GM19455 (cell line): ENCODE results near the gene MXD4.
"Not testable (repeated sequence)": the region's sequence is repeated elsewhere in the genome, so short reads cannot be mapped to it uniquely, and the experiment has no call there.

Experiments
- ATAC-seq: cut with Tn5 transposase; IDR thresholded peaks from one replicate; pipeline ENCODE4 v1.9.1; 2021; ENCODE audit not compliant: unreplicated experiment

Gene MXD4

DNA sequence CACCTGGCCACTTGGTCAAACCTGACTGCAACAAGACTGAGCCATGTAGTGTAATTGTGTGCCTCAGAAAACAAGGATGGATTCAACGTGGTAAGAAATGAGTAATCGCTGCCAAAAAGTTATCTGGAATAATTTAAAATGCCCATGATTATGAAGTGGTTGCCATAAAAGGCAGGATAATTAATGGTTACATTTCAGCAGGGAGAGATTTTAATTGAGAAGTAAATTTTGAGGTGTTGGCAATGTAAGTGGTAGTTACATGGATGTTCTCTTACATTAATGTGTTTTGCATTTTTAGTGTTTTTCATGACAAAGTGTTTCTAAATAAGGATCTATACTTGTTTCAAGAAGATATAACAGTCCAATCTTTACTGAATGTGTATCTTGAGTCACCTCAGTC lies 35.6 kb downstream of the MXD4 start:
- ATAC-seq: no peak

GRCh38 chr4:2222838-2223237 lies 39.1 kb downstream of the MXD4 start:
- no peak for ATAC-seq

DNA sequence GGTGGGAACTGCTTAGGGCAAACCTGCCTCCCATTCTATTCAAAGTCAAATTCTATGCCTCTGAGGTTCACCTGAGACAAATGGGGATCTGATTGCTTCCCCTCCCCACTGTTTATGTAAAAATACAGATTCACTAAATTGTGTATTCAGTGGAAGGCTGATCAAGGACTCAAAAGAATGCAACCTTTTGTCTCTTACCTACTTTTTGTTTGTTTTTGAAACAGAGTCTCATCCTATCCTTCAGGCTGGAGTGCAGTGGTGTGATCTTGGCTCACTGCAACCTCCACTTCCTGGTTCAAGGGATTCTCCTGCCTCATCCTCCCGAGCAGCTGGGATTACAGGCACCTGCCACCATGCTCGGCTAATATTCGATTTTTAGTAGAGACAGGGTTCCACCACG lies 40.5 kb downstream of the MXD4 start:
- ATAC-seq: not testable (repeated sequence)

- no peak for ATAC-seq
These were observed 41.8 kb downstream of the MXD4 start for GRCh38 chr4:2220016-2220630.

DNA sequence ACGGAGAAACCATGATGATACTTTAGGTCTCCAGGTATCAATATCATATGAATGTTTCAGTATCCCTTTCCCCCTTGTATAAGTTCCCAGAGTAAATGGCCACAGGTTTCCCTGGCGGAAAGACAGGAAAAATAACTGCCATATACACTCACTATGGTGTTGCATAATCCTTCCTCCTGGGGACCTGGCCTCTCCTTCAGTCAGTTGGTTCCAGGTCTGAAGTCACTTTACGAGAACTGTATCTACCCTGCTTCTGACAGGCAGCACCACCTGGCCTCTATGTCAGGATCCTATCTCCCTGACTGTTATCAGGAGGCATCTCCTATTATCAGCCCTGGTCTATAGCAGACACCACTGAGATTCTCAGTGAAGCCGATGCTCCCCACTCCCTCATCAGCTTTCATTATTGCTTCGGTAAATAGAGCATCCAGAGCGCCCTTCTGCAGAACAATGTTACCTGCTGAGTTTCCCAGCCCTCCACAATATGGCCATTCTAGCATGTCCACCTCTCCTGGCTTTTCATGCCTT lies 42.6 kb downstream of the MXD4 start:
- ATAC-seq: no peak

- no peak for ATAC-seq
These were observed 43.5 kb downstream of the MXD4 start for GRCh38 chr4:2218436-2218835.

DNA sequence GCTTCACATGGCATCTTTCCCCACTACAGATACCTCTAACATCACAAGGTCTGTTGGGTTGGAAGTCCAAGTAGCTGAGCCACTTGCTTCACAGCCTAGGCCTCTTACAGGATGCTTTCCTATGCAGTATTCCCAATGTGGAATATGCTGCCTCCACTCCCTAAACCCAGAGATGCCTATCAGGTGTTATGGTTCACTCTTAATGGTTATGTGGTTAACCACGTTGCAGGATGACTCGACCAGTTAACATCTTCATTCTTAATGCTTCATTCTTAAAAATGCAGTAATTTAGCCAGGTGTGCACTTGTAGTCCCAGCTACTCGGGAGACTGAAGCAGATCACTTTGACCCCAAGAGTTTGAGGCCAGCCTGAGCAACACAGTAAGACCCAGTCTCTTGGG lies 44.2 kb downstream of the MXD4 start:
- no peak for ATAC-seq

- no peak for ATAC-seq
These were observed 49.1 kb downstream of the MXD4 start for GRCh38 chr4:2212831-2213230.

DNA sequence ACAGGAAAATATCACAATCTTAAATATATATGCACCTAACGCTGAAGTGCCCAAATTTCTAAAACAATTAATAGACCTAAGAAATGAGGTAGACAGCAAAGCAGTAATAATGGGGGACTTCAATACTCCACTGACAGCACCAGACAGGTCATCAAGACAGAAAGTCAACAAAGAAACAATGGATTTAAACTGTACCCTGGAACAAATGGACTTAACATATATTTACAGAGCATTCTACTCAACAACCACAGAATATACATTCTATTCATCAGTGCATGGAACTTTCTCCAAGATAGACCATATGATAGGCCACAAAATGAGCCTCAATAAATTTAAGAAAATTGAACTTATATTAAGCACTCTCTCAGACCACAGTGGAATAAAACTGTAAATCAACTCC lies 59.1 kb downstream of the MXD4 start:
- not testable (repeated sequence) for ATAC-seq
